ENCODE results near the gene CCL27. TPM values are rescaled to one million over a fixed set of nuclear protein-coding genes. Genes with fewer than 3 reads are reported as not detected.

The CCL27 gene
- total and polyA plus RNA-seq, 2 of the 8 experiments (the other 6 are each of a cell fraction or from before 2014, with no cell fraction given), result 0.42 TPM; not detected in 1

- H3K27me3 ChIP-seq (replicated peaks in 1 of 4; ENCODE audit: control insufficient read depth in 3 of 4, extremely low read depth in 1 of 4, insufficient read depth in 3 of 4, low read length in 3 of 4), result no peaks in the 10 kb centered on the region; a peak in 1 of 7 replicates
- H3K27ac ChIP-seq (ENCODE audit: low read depth, low read length), result no peak overlapping the region
- no peak for DNase-seq (ENCODE audit: low read depth in 1 of 2, low spot score in 2 of 2)
- no peak for FAIRE-seq
- peaks cover 0 to 12% of the 10 kb centered on the region in 2 experiments; a peak in 1 of 4 replicates for H3K79me2 ChIP-seq (ENCODE audit: control insufficient read depth in 1 of 2, insufficient read depth in 2 of 2, low read length in 2 of 2)
- H3K9me3 ChIP-seq (ENCODE audit: insufficient read depth in 2 of 2, low read depth in 1 of 2, low read length in 1 of 2), result no peaks in the 10 kb centered on the region
- 92% methylated on average over 8 of the region's 8 CpGs; no CpG with 5 or more reads in 1 of the 2 experiments for WGBS, 2 experiments (ENCODE audit: extremely low coverage in 1 of 2, insufficient coverage in 1 of 2, insufficient read length in 1 of 2, insufficient replicate concordance in 2 of 2, low coverage in 1 of 2, low lambda C conversion rate in 2 of 2, missing lambda C conversion rate in 1 of 2)
- no peak overlapping the region for H3K56ac ChIP-seq (replicated peaks; ENCODE audit: insufficient read length, low read depth, low read length)
- peaks cover 15% of the 10 kb centered on the region for H3K23me2 ChIP-seq (ENCODE audit: low read depth, low read length)
- no peak overlapping the region for H2BK120ac ChIP-seq (replicated peaks; ENCODE audit: low read depth, low read length)
- no peak overlapping the region for H2BK5ac ChIP-seq (ENCODE audit: low read depth, low read length)
- no peak overlapping the region; a peak in 1 of 4 replicates for H3K4me2 ChIP-seq (ENCODE audit: insufficient read depth in 1 of 2, low read depth in 2 of 2, low read length in 2 of 2)
- H4K20me1 ChIP-seq (replicated peaks in 1 of 2; ENCODE audit: control insufficient read depth in 1 of 2, insufficient read depth in 2 of 2, low read length in 2 of 2), result peaks cover 2 to 12% of the 10 kb centered on the region in 2 experiments
- TF ChIP-seq GTF2F1 (IDR thresholded peaks at IDR 0.05; ENCODE audit: borderline replicate concordance, low read depth, low read length), result no peak
- no peak for TF ChIP-seq BCL11A (IDR thresholded peaks at IDR 0.05; ENCODE audit: low read depth in 2 of 2, low read length in 2 of 2)
- no peak for TF ChIP-seq SP2 (IDR thresholded peaks at IDR 0.05; ENCODE audit: low read length)
- no peak for TF ChIP-seq FOSL1 (IDR thresholded peaks at IDR 0.05; ENCODE audit: insufficient read depth, low read depth, low read length)
- TF ChIP-seq HDAC6 (IDR thresholded peaks at IDR 0.05; ENCODE audit: low read depth, low read length), result no peak
- no peak for TF ChIP-seq RBBP5 (IDR thresholded peaks at IDR 0.05; ENCODE audit: borderline replicate concordance, low read depth, low read length)
- TF ChIP-seq CHD2 (IDR thresholded peaks at IDR 0.05; ENCODE audit: low read length), result no peak
- no peak for TF ChIP-seq CHD1 (IDR thresholded peaks at IDR 0.05; ENCODE audit: low read depth, low read length)
- no peak for TF ChIP-seq TCF12 (IDR thresholded peaks at IDR 0.05; ENCODE audit: low read depth, low read length)
- H2BK15ac ChIP-seq (ENCODE audit: low read length), result no peak overlapping the region
- ChIA-PET CTCF (ENCODE audit: partially characterized antibody) (interaction anchor here (0.7 to 17.4 kb wide), 3 partner anchors 9 to 54 kb away, joined by 3 to 277 read pairs (median 109); partner anchors contain the start of genes CCL27, IL11RA and SIGMAR1), POLR2A (ENCODE audit: partially characterized antibody) (interaction anchor here (0.6 to 12.8 kb wide), 4 partner anchors 13 to 627 kb away, joined by 3 to 127 read pairs (median 48); partner anchors contain the start of genes ARID3C, CCL27 and SIGMAR1)
- H4K5ac ChIP-seq (ENCODE audit: insufficient read length, low read depth, low read length), result no peak overlapping the region
- no peak overlapping the region for H2AK5ac ChIP-seq (ENCODE audit: low read depth, low read length)
- H3K36me3 ChIP-seq (ENCODE audit: control insufficient read depth in 2 of 4, insufficient read depth in 4 of 4, low read length in 3 of 4), result peaks cover 3 to 23% (median 8%) of the 10 kb centered on the region in 4 experiments; a peak in 7 of 8 replicates
- no peak overlapping the region for H3K14ac ChIP-seq (ENCODE audit: insufficient read length)
- H3K4me3 ChIP-seq (ENCODE audit: extremely low read depth in 1 of 4, insufficient read depth in 2 of 4, low read depth in 3 of 4, low read length in 4 of 4), result no peak overlapping the region
- H3K4me1 ChIP-seq (replicated peaks in 1 of 4; ENCODE audit: control insufficient read depth in 3 of 4, insufficient read depth in 4 of 4, low read length in 3 of 4), result peaks cover 9 to 34% (median 16%) of the 10 kb centered on the region in 4 experiments
- no peak overlapping the region for H3K4ac ChIP-seq (replicated peaks; ENCODE audit: insufficient read length, low read depth, low read length)
- no peak overlapping the region for H4K91ac ChIP-seq (replicated peaks; ENCODE audit: insufficient read length, low read length)
- H2BK20ac ChIP-seq (ENCODE audit: low read length), result no peak overlapping the region
- H3K23ac ChIP-seq (ENCODE audit: insufficient read length), result no peak overlapping the region
- H3K18ac ChIP-seq (ENCODE audit: extremely low read depth, low read length), result no peak overlapping the region
- H3K79me1 ChIP-seq (ENCODE audit: low read depth, low read length), result peaks cover 6% of the 10 kb centered on the region; the same call in 1 of the 2 replicates
- H2AFZ ChIP-seq (ENCODE audit: low read length), result no peak overlapping the region
- H4K8ac ChIP-seq (ENCODE audit: extremely low read depth, insufficient read depth, low read length), result no peak overlapping the region
- H2BK12ac ChIP-seq (ENCODE audit: low read depth, low read length), result no peak overlapping the region
- no peak overlapping the region; a peak in 1 of 7 replicates for H3K9ac ChIP-seq (replicated peaks in 1 of 4; ENCODE audit: extremely low read depth in 1 of 4, low read depth in 3 of 4, low read length in 3 of 4)
Observed at GRCh38 chr9:34648673-34649072, 13.8 kb downstream of the CCL27 start.

Measured in H1 (cell line).